Measurements from ENCODE around the gene OMG.
"Not testable (repeated sequence)": the region's sequence is repeated elsewhere in the genome, so short reads cannot be mapped to it uniquely, and the experiment has no call there.

The OMG gene

GRCh38 chr17:31262923-31263322 is 34.1 kb downstream of the OMG start:
- DNase-seq (ENCODE audit: low read depth), result not testable (repeated sequence)

GRCh38 chr17:31261601-31262000 is 35.4 kb downstream of the OMG start:
- DNase-seq (ENCODE audit: low read depth), result no peak

GRCh38 chr17:31260151-31260550 is 36.9 kb downstream of the OMG start:
- DNase-seq (ENCODE audit: low read depth), result no peak

- DNase-seq (ENCODE audit: low read depth), result no peak
Measured at GRCh38 chr17:31256936-31257335, 40.1 kb downstream of the OMG start.

- no peak for DNase-seq (ENCODE audit: low read depth)
Measured at GRCh38 chr17:31254654-31255053, 42.4 kb downstream of the OMG start.

- no peak for DNase-seq (ENCODE audit: low read depth)
Measured at GRCh38 chr17:31252741-31253140, 44.3 kb downstream of the OMG start.

GRCh38 chr17:31251970-31252328 is 45.1 kb downstream of the OMG start:
- DNase-seq (ENCODE audit: low read depth), result no peak

- no peak for DNase-seq (ENCODE audit: low read depth)
Measured at GRCh38 chr17:31251105-31251969, 45.7 kb downstream of the OMG start.

- no peak for DNase-seq (ENCODE audit: low read depth)
Measured at GRCh38 chr17:31250229-31250628, 46.8 kb downstream of the OMG start.

GRCh38 chr17:31249835-31250141 is 47.3 kb downstream of the OMG start:
- DNase-seq (ENCODE audit: low read depth), result no peak

GRCh38 chr17:31248986-31249834 is 47.8 kb downstream of the OMG start:
- DNase-seq (ENCODE audit: low read depth), result no peak
